ENCODE data around the gene GSG1L.
"Not testable (repeated sequence)": the region's sequence is repeated elsewhere in the genome, so short reads cannot be mapped to it uniquely, and the experiment has no call there.

GRCh38 chr16:27979668-27980067, 83.8 kb downstream of the GSG1L start:
- TF ChIP-seq EZH2 (IDR thresholded peaks at IDR 0.05; ENCODE audit: borderline replicate concordance); EZH2phosphoT487 (IDR thresholded peaks at IDR 0.05; ENCODE audit: low read depth, severe bottlenecking, unreplicated experiment): not testable (repeated sequence)
